Globus pallidus (tissue), 1 donor: Measurements from ENCODE around the gene FARP2.
"Not testable (repeated sequence)": the region's sequence is repeated elsewhere in the genome, so short reads cannot be mapped to it uniquely, and the experiment has no call there.

Source experiments
- DNase-seq: peaks from one replicate; pipeline ENCODE4 v3.0.0-alpha.2; 2015; ENCODE audit warnings: low spot score

Gene FARP2

DNA sequence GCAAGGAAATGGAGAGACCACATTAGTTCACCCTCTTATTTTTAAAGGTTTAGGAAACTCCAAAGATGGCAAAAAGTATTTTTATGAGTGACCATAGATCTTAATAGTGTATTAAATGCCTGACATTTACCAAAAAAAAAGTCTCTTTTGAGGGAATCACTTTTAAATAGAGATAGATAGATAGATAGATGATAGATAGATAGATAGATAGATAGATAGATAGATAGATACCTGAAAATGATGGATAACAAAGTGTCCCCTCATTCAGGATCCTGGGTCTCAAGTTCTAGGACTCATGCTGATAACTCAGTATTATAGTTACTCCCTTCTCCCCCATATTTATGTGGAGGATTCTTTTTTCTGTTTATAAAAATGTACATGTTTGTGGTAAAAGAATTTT, 52.8 kb downstream of the FARP2 start:
- DNase-seq = no peak

DNA sequence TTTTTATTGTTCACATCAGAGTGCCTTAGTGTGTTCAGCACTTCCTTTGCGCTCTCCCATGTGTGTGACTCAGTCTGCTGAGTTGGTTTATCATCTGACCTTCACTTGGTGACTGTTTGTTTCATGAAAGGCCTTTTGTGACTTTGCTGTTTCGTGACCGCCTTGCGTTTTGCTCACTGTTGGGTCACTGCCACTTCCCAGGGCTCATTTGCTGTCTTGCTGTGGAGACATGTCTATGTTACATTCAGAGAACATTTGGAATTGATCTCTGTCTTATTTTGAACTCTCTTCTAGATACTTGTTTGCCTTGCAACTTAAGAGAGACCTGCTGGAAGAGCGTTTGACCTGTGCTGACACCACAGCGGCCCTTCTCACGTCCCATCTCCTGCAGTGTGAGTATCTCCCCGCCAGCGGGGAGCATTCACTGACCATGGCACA, 54.7 kb downstream of the FARP2 start:
- peak; percentile 94 for DNase-seq

DNA sequence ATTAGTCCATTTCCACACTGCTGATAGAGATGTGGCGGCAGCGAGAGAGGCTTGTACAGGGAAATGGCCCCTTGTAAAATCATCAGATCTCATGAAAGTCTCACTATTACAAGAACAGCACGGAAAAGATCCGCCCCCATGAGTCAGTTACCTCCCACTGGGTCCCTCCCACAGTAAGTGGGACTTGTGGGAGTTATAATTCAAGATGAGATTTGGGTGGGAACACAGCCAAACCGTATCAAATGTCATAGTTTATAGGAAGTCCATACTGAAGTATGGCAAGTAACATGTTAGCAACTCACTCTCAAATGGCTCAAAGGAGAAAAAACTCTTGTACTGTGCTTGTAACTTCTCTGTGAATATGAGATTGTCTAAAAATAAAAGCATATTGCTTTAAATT, 56.1 kb downstream of the FARP2 start:
- DNase-seq = no peak

DNA sequence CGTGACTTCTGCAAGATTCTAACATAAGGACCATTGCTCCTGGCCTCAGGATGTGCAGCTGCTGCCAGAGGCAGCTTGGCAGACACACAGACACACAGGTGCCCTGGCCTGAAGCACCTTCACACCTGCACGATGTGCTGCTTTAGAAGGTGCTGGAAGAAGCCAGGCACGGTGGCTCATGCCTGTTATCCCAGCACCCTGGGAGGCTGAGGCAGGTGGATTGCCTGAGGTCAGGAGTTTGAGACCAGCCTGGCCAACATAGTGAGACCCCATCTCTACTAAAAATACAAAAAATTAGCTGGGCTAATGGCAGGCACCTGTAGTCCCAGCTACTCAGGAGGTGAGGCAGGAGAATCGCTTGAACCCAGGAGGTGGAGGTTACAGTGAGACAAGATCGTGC, 57.4 kb downstream of the FARP2 start:
- not testable (repeated sequence) for DNase-seq

DNA sequence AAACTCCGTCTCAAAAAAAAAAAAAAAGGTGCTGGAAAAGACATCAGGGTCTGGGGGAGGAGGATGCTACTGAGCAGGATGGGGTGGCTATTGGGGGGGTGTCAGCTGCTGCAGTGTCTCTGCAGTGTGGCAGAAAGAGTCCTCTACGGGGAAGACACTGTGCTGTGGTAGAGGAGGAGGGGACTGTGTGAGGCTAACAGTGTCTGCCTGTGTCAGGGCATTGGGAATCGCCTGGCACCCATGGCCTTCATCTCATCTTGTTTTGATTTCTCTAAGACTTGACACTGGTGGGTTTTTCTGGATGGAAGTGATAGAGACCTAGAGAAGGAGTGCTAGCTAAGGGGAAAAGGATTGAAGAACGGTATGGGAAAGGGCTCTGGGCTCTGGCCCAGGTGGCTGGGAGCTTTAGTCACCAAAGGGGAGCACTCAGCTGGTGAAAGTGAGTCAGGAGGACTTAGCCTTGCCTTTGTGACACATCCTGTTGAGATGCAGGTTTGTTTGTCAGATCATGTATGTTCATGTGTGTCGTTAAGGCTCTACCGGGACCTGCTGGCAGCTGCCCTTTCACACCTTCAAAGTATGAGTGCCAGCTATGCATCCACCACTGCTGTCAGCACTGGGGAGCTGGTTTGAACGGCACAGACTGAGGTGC, 58.0 kb downstream of the FARP2 start:
- peak; percentile 54 for DNase-seq

DNA sequence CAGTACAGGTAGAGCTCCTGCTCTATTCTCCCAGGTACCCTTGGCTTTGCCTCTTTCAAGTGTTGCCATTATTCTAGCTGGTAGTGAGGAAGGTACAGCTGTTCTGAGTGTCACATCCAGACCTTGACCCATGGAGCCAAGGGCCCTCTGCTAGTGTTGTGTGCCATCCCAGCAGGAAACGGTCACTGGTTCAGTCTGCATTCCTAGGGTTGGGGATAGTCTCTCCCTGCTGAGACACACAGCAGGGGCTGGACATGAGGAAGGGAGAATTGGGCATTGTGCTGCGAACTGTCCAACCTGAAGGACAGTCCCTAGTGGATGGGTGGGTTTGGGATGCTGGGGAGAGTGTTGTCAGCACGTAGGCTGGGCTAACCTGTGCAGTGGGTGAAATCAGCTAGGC, 59.1 kb downstream of the FARP2 start:
- no peak for DNase-seq

DNA sequence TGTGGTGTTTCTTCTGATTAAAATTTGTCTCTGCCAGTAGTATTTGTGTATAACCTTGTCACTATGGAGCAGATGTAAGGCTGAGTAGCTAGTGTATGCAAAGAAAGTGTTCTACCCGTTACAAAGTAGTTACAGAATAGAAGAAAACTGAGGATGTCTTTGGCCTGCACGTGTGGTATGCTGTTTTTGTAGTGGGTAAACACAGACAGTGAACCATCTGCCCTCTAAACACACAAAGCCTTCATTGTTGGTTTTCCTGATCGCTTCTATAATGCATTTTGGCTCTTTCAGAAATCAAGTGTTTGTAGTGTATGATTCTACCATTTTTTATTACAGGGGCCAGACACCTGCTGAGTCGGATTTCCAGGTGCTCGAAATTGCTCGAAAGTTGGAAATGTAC, 61.5 kb downstream of the FARP2 start:
- DNase-seq = peak; percentile 78

DNA sequence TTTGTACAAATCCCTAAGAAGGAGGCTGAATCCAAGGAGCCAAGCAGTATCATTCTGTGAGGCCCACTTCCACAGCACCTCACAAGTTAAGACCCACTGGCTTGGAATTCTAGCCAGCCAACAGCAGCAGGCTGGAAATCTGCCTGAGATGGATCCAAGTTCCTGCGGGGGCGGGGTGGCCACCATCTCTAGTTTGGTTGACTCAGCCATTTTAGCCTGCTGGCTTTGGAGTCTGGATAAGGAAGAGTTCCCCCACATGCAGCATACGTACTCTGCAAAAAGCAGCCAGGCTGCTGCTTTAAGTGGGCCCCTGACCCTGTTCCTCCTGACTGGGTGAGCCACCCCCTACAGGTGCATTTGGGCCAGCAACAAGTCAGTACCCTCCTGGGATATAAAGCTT, 65.2 kb downstream of the FARP2 start:
- no peak for DNase-seq

DNA sequence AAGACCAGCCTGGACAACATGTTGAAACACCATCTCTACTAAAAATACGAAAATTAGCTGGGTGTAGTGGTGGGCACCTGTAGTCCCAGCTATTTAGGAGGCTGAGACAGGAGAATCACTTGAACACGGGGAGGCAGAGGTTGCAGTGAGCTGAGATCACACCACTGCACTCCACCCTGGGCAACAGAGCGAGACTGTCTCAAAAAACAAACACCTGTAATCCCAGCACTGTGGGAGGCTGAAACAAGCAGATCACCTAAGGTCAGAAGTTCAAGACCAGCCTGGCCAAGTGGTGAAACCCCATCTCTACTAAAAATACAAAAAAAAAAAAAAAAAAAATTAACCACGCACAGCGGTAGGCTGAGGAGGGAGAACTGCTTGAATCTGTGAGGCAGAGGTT, 65.9 kb downstream of the FARP2 start:
- DNase-seq = not testable (repeated sequence)

DNA sequence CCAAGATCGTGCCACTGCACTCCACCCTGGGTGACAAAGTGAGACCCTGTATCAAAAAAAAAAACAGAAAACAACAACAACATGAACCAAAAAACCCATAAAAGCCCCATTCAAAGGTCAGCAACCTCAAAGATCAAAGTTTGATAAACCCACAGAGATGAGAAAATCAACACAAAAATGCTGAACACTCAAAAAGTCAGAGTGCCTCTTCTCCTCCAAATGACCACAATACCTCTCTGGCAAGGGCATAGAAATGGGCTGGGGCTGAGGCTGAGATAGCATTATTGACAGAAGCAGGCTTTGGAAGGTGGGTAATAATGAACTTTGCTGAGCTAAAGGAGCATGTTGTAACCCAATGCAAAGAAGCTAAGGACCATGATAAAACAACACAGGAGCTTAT, 66.3 kb downstream of the FARP2 start:
- no peak for DNase-seq

DNA sequence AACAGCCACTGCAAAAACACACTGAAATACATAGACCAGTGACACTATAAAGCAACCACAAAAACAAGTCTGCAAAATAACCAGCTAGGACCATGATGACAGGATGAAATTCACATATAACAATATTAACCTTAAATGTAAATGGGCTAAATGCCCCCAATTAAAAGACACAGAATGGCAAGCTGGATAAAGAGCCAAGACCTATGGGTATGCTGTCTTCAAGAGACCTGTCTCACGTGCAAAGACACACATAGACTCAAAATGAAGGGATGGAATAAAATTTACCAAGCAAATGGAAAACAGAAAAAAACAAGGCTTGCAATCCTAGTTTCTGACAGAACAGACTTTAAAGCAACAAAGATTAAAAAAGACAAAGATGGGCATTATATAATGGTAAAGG, 67.4 kb downstream of the FARP2 start:
- not testable (repeated sequence) for DNase-seq

DNA sequence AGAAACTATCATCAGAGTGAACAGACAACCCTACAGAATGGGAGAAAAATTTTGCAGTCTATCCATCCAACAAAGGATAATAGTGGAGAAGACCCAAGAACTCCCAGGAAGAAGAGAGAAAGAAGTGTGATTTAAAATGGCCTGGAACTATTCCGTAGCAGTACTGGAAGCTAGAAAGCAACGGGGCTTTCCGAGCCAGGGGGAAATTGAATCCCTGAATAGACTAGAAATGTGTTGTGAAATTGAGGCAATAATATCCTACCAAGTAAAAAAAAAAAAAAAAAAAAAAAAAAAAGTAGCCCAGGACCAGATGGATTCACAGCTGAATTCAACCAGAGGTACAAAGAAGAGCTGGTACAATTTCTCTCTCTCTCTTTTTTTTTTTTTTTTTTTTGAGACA, 69.3 kb downstream of the FARP2 start:
- DNase-seq = no peak

DNA sequence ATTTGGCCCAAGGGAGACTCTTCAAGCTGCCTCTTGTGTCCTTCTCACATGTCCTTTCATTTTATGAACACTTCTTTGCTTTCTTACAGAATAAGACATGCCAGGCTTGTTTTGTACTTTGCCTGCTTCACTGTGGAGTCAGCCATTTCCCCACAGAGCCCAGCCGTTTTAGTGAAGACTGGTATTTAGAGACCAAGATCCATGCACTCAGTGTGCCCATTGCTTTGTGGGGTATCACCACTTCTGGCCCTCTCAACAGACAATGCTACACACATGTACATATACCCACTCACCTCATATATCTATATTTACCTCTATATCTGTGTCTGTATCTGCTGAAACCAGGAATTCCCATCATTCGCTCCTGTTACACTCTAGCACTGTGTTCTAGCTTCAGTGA, 74.1 kb downstream of the FARP2 start:
- DNase-seq = no peak

DNA sequence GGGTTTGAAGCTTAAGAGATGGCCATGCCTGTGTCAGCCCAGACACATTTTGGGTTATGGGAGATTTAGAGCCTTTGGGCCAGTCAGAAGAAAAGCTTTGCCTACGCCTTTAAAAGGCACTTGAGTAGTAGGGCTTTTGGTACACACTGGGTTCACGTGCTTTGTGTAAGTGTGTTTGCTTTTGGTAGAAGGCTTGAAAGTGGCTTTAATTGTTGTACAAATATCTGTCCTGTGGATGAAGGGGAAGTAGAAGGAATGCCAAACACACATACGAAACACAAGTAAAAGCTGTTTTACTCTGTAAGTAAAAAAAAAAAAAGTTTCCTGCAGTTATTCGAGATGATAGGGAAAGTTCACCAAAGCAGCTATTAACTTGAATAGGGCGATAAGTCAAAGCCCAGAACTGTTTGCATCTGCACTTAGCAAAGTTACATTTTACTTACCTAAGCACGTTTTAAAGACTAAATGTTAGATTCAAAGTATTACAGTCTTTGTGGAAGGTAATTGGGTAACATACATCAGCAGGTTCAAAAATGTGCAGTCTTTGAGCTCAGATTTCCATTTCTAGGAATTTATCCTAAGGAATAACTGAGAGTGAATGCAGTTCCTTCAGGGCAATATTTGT, 76.9 kb downstream of the FARP2 start:
- no peak for DNase-seq

DNA sequence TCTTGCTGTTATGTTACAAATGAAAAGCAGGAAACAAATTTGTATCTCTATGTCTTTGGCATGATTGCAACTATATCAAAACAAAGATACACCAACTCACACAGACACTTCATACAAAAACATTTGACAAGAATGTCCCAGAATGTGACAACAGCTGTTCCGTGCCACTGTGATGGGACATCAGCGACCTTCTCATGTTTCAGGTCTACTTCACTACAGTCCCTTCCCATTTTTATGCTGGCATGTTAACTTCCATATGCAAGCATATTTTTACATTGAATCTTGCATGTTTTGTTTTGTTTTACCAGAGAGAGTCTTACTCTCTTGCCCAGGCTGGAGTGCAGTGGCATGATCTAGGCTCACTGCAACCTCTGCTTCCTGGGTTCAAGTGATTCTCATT, 81.1 kb downstream of the FARP2 start:
- DNase-seq = no peak

DNA sequence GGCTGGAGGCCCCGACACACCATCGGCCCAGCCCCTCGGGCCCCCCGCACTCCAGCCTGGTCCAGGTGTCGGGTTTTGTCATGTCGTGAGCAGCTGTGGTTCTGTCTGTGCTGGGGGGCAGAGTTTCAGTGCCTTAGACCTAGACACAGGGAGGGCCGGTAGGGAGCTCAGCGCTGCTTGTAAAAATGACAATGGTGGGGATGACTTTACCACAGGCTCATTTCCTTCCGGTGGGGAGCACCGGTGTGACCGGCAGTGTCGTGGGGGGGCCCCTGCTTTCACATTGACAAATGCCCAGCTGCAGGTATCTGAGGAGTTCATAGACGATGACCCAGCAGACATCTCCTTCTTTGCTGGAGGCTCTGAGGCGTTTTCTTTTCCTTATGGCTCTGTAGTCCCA, 85.4 kb downstream of the FARP2 start:
- DNase-seq = no peak

DNA sequence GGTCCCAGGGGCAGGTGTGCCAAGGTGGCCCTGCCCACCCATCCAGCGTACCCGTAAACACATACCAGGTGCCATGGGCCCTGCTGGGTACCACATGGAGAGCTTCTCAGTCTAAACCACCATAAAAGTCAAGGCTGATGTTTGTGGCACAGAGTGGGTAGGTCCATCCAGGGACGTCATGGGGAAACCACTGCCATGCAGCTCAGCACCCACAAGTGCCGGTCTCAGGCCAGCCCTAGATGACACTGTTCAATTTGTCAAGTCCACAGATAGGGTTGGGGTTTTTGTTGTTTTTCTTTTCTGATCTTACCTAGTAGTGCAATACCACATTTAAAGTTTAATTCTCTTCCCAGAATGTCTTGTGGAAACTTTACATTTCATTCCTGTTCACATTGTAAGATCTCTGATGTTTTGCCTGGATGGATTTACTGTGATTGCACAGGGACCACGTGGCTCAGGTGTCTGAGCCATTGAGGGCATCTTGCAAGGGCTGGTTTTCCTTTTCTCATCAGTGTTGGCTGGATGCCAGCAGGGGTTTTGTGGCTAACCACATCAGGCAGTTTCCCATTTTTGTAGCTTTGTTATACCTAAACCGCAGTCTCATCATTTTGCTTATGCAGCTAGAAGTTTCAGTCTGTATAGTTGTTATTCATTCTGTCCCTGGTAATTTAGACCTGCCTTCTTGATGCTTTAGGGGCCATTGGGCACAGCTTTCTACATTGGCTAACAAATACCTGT, 87.6 kb downstream of the FARP2 start:
- DNase-seq = no peak

DNA sequence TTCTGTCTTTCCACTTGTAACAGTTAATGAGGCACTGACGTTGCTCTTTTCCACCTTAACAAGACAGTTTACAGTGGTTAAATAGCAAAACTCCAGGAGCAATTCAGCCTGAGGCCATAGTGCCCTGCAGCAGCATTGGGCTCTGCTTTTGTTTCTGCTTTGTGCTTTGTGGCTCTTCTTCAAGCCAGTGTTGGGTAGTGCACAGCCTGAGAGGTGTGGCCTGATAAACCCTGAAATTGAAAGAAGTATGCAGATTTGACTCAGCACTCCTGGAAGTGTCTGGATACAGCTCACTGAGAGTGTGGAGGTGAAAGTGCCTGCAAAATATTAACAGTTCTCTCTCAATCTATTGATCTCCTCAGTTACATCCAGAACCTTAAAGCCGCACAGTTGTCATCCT, 89.3 kb downstream of the FARP2 start:
- DNase-seq = no peak

DNA sequence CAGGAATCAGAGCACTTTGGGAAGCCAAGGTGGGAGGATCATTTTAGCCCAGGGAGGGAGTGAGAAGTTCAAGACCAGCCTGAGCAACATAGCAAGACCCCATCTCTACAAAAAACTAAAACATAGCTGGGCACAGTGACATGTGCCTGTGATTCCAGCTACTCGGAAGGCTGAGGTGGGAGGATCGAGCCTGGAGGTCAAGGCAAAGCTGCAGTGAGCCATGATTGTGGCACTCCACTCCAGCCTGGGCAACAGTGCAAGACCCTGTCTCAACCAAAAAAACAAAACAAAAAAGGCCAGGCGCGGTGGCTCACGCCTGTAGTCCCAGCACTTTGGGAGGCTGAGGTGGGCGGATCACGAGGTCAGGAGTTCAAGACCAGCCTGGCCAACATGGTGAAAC, 94.0 kb downstream of the FARP2 start:
- DNase-seq = not testable (repeated sequence)

DNA sequence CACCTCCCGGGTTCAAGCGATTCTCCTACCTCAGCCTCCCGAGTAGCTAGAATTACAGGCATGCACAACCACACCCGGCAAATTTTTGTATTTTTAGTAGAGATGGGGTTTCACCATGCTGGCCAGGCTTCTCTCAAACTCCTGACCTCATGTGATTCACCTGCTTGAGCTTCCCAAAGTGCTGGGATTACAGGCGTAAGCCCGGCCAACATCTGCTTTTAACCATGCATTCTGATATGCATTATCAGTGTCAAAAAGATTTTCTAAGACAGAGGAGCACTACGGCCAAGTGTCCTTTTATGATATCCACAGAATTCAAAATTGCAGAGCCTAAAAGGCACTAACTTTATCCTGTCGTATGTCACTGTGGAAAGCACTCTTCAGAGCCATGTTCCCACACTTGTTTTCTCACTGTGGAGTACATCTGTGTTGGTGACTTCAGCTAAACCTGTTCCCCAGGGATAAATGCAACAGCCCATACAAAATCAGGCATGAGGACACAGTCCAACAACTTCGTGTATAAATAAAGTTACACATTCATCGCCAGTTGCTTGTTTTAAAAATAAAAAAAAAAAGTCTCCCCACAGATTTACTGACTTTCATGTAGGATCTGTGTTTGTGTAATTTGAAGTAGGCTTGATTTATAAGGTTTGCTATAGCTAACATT, 95.9 kb downstream of the FARP2 start:
- no peak for DNase-seq

DNA sequence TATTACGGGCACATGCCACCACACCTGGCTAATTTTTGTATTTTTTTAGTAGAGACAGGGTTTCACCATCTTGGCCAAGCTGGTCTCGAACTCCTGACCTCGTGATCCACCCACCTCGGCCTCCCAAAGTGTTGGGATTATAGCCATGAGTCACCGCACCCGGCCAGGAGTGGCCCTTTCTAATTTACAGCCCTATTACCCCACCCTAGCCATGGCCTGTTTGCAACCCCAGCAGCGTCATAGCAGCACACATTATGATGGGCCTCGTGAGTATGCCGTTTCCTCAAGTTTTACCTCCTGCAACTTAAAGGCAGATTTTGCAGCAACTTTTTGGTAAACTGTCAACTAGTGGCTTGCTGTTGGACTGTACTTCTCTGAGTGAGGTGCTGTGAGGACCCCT, 97.8 kb downstream of the FARP2 start:
- DNase-seq = not testable (repeated sequence)

DNA sequence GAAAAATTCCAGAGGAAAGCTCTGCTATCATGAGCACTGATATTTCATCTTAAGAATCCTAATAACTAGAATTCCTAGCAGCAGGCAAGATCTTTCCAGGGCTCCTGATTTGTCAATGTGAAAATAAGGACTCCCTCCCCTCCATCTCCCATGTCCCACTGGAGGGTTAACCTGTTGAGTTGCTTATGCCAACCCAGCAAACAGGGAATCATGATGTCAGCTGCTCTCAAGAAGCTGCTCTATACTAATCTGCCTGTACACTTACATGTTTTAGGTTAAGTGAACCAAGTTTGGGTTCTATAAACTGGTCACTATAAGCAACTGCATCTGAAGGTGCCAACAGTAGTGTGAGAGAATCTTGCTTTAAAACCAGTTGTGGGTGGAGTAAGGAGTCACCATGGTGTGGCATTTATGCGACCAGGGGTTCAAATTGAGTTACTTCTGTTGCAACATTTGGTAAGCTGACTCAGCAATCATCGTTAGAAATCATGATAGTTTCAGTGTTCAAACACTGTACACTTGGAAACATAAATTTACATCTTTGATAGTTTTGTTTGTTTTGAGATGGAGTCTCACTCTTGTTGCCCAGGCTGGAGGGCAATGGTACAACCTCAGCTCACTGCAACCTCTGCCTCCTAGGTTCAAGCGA, 98.9 kb downstream of the FARP2 start:
- no peak for DNase-seq
